SU-DHL-6 (cell line): ENCODE measurements around the gene SIKE1.
A peak's percentile ranks its signal among the peaks of the same experiment; 100 is the strongest.

ENCODE experiments used
- H2AFZ ChIP-seq: fragments of 200-600 bp; sonication (generic); 2 replicates; pipeline ENCODE4 v1.6.1; 2014; ENCODE audit warnings: low read depth, mild to moderate bottlenecking, moderate library complexity, mixed read lengths, antibody characterized with exemption, low read length; ENCODE audit not compliant: severe bottlenecking
- H3F3A ChIP-seq: fragments of 200-600 bp; shearing (Covaris generic); 2 replicates; pipeline ENCODE4 v1.6.0; 2016; ENCODE audit warnings: antibody characterized with exemption, mild to moderate bottlenecking; ENCODE audit not compliant: insufficient read depth
- H3K27ac ChIP-seq: fragments of 200-600 bp; sonication (generic); 2 replicates; pipeline ENCODE4 v1.5.1; 2016; ENCODE audit warnings: low read depth, mild to moderate bottlenecking, low read length, moderate library complexity, mixed read lengths
- H3K27me3 ChIP-seq: fragments of 200-600 bp; sonication (generic), shearing (Covaris generic); 2 replicates; pipeline ENCODE4 v1.6.0; 2014; ENCODE audit warnings: mild to moderate bottlenecking, low read length
- H3K36me3 ChIP-seq: fragments of 200-600 bp; sonication (generic); 2 replicates; pipeline ENCODE4 v1.6.1; 2014; ENCODE audit warnings: mild to moderate bottlenecking, low read length, mixed read lengths
- H3K4me2 ChIP-seq: fragments of 300-600, 200-600 bp; shearing (Covaris generic), sonication (generic); 2 replicates; pipeline ENCODE4 v1.6.0; 2014; ENCODE audit warnings: low read length, low read depth, mild to moderate bottlenecking; ENCODE audit not compliant: poor library complexity, severe bottlenecking
- H3K4me3 ChIP-seq: fragments of 200-600 bp; sonication (generic); 2 replicates; pipeline ENCODE4 v1.5.1; 2014; ENCODE audit warnings: antibody characterized with exemption, low read length, mild to moderate bottlenecking, mixed read lengths; ENCODE audit not compliant: insufficient read depth, poor library complexity, severe bottlenecking
- H3K79me2 ChIP-seq: fragments of 200-600 bp; sonication (generic); 2 replicates; pipeline ENCODE4 v1.6.1; 2014; ENCODE audit warnings: mild to moderate bottlenecking, low read length, moderate library complexity; ENCODE audit not compliant: insufficient read depth
- H3K9ac ChIP-seq: fragments of 200-600 bp; sonication (generic); 2 replicates; pipeline ENCODE4 v1.7.0; 2014; ENCODE audit warnings: mild to moderate bottlenecking, low read length
- H3K9me2 ChIP-seq: fragments of 200-600 bp; sonication (generic); replicated peaks from 2 replicates; pipeline ENCODE4 v1.6.1; 2014; ENCODE audit warnings: low read length; ENCODE audit not compliant: insufficient read depth
- H3K9me3 ChIP-seq: fragments of 200-600 bp; sonication (generic); 2 replicates; pipeline ENCODE4 v1.6.1; 2014; ENCODE audit warnings: low read length, mixed read lengths; ENCODE audit not compliant: insufficient read depth
- H4K20me1 ChIP-seq: fragments of 200-600 bp; sonication (generic); 2 replicates; pipeline ENCODE4 v1.6.1; 2014; ENCODE audit warnings: low read depth, mild to moderate bottlenecking, antibody characterized with exemption, low read length, moderate library complexity, mixed read lengths
- CTCF ChIP-seq: fragments of 200-600 bp; sonication (generic); IDR thresholded peaks from one replicate; pipeline ENCODE4 v1.5.1; 2017; ENCODE audit warnings: antibody characterized with exemption, mild to moderate bottlenecking, low read length, moderate library complexity; ENCODE audit not compliant: insufficient read depth, poor library complexity, severe bottlenecking
- EZH2phosphoT487 ChIP-seq: fragments of 200-600 bp; sonication (generic), shearing (Covaris generic); conservative IDR thresholded peaks from 2 replicates; pipeline ENCODE4 v1.6.1; 2018; ENCODE audit warnings: mild to moderate bottlenecking, antibody characterized with exemption, low read length, moderate library complexity, mixed read lengths

Gene SIKE1

GRCh38 chr1:114764689-114765088 is 15.8 kb downstream of the SIKE1 start:
- H3K27ac ChIP-seq = no peak overlapping the region
- H3K4me2 ChIP-seq = no peak overlapping the region
- H3K9ac ChIP-seq = no peak overlapping the region
- H2AFZ ChIP-seq = no peak overlapping the region
- no peaks in the 10 kb centered on the region for H4K20me1 ChIP-seq
- peaks cover 3% of the 10 kb centered on the region; the same call in 1 of the 2 replicates for H3K36me3 ChIP-seq
- no peaks in the 10 kb centered on the region for H3K9me3 ChIP-seq
- 0 out of 2 replicates have a peak, but pooled peaks cover 5% of the 10 kb centered on the region for H3F3A ChIP-seq
- no peak overlapping the region for H3K4me3 ChIP-seq
- no peaks in the 10 kb centered on the region for H3K79me2 ChIP-seq
- no peaks in the 10 kb centered on the region for H3K9me2 ChIP-seq
- H3K27me3 ChIP-seq = no peaks in the 10 kb centered on the region
- TF ChIP-seq EZH2phosphoT487 (no peak), CTCF (no peak)

DNA sequence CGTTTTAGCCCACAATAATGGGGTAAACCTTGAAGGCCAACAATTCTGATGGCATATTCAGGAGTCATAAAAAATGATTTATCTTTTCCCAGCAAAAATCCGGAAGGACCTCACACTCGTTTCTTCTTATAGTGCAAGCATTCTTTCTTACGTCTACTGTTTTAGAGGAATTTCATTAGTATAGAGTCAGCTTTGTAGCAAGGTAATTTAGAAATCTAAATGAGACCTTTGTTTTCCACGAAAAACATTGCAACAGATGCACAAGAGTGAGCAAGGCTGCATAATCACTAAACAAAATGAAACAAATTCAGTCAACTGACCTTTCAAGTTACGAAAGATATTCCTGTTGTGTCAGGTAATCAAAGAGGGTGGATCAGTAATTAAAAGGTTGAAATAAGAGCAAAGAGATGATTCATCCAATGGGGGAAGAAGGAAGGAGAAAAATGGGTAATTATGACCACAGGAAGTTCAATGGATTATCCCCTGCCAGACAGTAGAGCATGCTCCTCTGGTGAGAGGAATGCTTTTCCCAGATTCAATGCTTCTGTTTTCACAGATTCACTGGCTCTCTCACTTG is 22.1 kb downstream of the SIKE1 start:
- TF ChIP-seq EZH2phosphoT487 = no peak
- no peak for TF ChIP-seq CTCF
- peak overlapping the region; percentile 88 for H3K4me2 ChIP-seq

GRCh38 chr1:114757455-114758255 is 22.8 kb downstream of the SIKE1 start, which contains the start of gene CSDE1:
Gene CSDE1, minus strand, starts transcription at chr1:114757984. Its CDS starts 18,094 bp downstream, at chr1:114739890.
- Histone ChIP-seq H3K9me2 (no peaks in the 10 kb centered on the region), H3K79me2 (peaks cover 51% of the 10 kb centered on the region), H3K27ac (peak within 1 kb of the TSS; percentile 92), H3K9me3 (no peaks in the 10 kb centered on the region), H3F3A (peaks cover 14% of the 10 kb centered on the region), H2AFZ (peak within 1 kb of the TSS; percentile 91), H4K20me1 (peaks cover 39% of the 10 kb centered on the region), H3K4me3 (peak within 1 kb of the TSS; percentile 96), H3K4me2 (peak within 1 kb of the TSS; percentile 88), H3K9ac (peak within 1 kb of the TSS; percentile 98), H3K27me3 (no peaks in the 10 kb centered on the region), H3K36me3 (0 out of 2 replicates have a peak, but pooled peaks cover 2% of the 10 kb centered on the region)
- TF ChIP-seq CTCF = no peak
- no peak for TF ChIP-seq EZH2phosphoT487

More for the DNA sequence above, 22.1 kb downstream of the SIKE1 start:
- H3K4me3 ChIP-seq = peak overlapping the region; percentile 96
- 0 out of 2 replicates have a peak, but pooled peaks cover 2% of the 10 kb centered on the region for H3K36me3 ChIP-seq
- H3K9me3 ChIP-seq = no peaks in the 10 kb centered on the region
- peaks cover 32% of the 10 kb centered on the region for H4K20me1 ChIP-seq
- no peaks in the 10 kb centered on the region for H3K27me3 ChIP-seq
- H3K9me2 ChIP-seq = no peaks in the 10 kb centered on the region
- H2AFZ ChIP-seq = peak overlapping the region; percentile 91
- peaks cover 44% of the 10 kb centered on the region for H3K79me2 ChIP-seq
- peak overlapping the region; percentile 92; the same call in 1 of the 2 replicates for H3K27ac ChIP-seq
- H3K9ac ChIP-seq = peak overlapping the region; percentile 98
- peaks cover 14% of the 10 kb centered on the region for H3F3A ChIP-seq
